Stimulated activated naive B cell treated with anti-CD40 and anti-IgM and Interleukin-4, amounts not matched to agents 10 μg/mL and 1 μg/mL and 100 μg/mL, for 72 hours (primary cell): ENCODE measurements around the gene CAP1.
"Not testable (repeated sequence)": the region's sequence is repeated elsewhere in the genome, so short reads cannot be mapped to it uniquely, and the experiment has no call there.

Experiments used
- ATAC-seq, 2 donors: fragments of 150-1000 bp; cut with Tn5 transposase; replicated peaks; 2 replicates each; pipeline ENCODE4 v1.10.0; 2021; ENCODE audit warnings: moderate library complexity in 1 of 2
- DNase-seq: peaks from one replicate; pipeline ENCODE4 v3.0.0; 2021
- H3K27ac Mint-ChIP-seq: one replicate; pipeline ENCODE4 v1.8.0; 2022; ENCODE audit warnings: mild to moderate bottlenecking, mixed read lengths
- H3K27me3 Mint-ChIP-seq, 2 donors: one replicate each; pipeline ENCODE4 v1.8.0; 2022; ENCODE audit warnings: mixed read lengths in 2 of 2
- H3K36me3 Mint-ChIP-seq, 2 donors: one replicate each; pipeline ENCODE4 v1.8.0; 2022; ENCODE audit warnings: mixed read lengths in 2 of 2, mild to moderate bottlenecking in 1 of 2
- H3K4me1 Mint-ChIP-seq, 2 donors: one replicate each; pipeline ENCODE4 v1.8.0; 2022; ENCODE audit warnings: mixed read lengths in 2 of 2, mild to moderate bottlenecking in 1 of 2
- H3K4me3 Mint-ChIP-seq, 2 donors: one replicate each; pipeline ENCODE4 v1.8.0; 2022; ENCODE audit warnings: mild to moderate bottlenecking in 2 of 2, mixed read lengths in 2 of 2, moderate library complexity in 1 of 2
- H3K9me3 Mint-ChIP-seq, 2 donors: one replicate each; pipeline ENCODE4 v1.8.0; 2022; ENCODE audit warnings: mixed read lengths in 2 of 2, mild to moderate bottlenecking in 1 of 2

The CAP1 gene, protein sequence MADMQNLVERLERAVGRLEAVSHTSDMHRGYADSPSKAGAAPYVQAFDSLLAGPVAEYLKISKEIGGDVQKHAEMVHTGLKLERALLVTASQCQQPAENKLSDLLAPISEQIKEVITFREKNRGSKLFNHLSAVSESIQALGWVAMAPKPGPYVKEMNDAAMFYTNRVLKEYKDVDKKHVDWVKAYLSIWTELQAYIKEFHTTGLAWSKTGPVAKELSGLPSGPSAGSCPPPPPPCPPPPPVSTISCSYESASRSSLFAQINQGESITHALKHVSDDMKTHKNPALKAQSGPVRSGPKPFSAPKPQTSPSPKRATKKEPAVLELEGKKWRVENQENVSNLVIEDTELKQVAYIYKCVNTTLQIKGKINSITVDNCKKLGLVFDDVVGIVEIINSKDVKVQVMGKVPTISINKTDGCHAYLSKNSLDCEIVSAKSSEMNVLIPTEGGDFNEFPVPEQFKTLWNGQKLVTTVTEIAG

DNA sequence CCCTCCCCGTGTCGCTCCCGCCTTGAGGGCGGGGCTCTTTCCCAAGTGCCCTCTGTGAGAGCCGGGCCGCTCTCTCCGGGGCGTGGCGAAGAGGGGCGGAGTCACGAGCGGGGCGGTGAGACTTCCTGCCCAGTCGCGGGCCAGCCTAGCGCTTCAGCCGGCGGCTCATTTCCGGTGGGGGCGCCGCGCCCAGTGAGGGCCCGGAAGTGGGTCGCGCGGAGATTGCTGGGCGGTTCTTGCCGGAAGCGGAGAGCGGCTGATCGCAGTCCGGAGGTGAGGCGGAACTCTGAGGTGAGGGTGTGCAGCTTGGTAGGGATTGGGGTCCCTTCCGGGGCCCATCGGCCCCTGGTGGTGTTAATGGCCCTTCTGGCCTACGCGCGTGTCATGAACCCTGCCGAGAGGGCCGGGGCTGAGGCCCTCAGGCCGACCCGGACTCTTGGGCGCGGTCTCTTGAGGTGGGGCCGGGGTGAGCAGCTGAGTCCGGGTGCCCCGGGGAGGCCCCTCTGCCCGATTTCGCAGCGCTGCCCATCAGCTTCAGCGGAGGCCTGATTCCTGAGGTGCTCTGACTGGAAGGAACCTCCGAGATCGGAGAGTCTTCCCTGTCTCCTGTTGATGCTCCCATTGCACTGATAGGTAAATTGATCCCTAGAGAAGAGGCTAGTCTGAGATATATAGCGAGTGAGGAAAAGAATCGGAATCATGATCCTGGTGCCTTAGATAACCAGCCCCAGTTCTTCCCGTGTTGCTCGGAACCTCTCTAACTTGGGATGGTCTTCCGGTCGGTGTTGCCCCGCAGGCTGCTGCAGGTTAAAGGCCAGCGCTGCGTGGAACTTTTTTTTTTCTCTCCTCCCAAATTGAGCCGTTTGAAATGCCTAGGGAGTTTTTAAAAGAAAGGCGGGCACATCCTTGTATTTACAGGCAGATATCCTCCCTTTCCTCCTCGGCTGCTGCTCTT, at the start of gene CAP1:
Gene CAP1 (plus strand): TSS at position 219 of the 955 bp plus-strand sequence. CDS start 18,618 bp downstream, outside the sequence.
- peaks cover 33 to 77% of the 10 kb centered on the region in 2 donors for H3K4me1 Mint-ChIP-seq
- ATAC-seq (peak; percentile 83 to 87), DNase-seq (peak; percentile 99)
- peak within 1 kb of the TSS; percentile 95 to 96 for H3K4me3 Mint-ChIP-seq
- H3K27ac Mint-ChIP-seq: peak within 1 kb of the TSS; percentile 99
- peaks cover 23 to 41% of the 10 kb centered on the region in 2 donors for H3K36me3 Mint-ChIP-seq
- no peaks in the 10 kb centered on the region for H3K9me3 Mint-ChIP-seq
- no peaks in the 10 kb centered on the region for H3K27me3 Mint-ChIP-seq

GRCh38 chr1:39992234-39992633, 48.3 kb upstream of the CAP1 start:
- no peaks in the 10 kb centered on the region for H3K27me3 Mint-ChIP-seq
- no peak for ATAC-seq
- H3K4me1 Mint-ChIP-seq: peaks cover 15 to 29% of the 10 kb centered on the region in 2 donors
- H3K9me3 Mint-ChIP-seq: no peaks in the 10 kb centered on the region
- no peak overlapping the region for H3K4me3 Mint-ChIP-seq
- H3K36me3 Mint-ChIP-seq: no peaks in the 10 kb centered on the region
- no peak overlapping the region for H3K27ac Mint-ChIP-seq
- no peak for DNase-seq

DNA sequence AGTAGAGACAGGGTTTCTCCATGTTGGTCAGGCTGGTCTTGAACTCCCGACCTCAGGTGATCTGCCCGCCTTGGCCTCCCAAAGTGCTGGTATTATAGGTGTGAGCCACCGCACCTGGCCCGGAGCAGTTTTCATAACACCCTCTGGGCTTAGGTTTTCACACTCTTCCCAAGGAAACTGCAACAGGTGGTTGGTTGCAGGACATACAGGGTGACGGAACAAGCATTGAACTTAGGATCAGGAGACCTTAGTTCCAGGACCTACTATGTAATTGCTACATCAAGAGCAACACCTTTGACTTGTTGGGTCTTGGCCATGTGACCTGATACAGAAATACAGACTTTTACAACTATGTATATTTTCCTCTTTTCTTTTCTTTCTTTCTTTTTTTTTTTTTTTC, 47.6 kb upstream of the CAP1 start:
- Mint-ChIP-seq H3K27ac (no peak overlapping the region), H3K4me3 (no peak overlapping the region), H3K9me3 (no peaks in the 10 kb centered on the region), H3K36me3 (no peaks in the 10 kb centered on the region), H3K4me1 (peaks cover 15 to 29% of the 10 kb centered on the region in 2 donors), H3K27me3 (no peaks in the 10 kb centered on the region)
- ATAC-seq: no peak
- DNase-seq: no peak

DNA sequence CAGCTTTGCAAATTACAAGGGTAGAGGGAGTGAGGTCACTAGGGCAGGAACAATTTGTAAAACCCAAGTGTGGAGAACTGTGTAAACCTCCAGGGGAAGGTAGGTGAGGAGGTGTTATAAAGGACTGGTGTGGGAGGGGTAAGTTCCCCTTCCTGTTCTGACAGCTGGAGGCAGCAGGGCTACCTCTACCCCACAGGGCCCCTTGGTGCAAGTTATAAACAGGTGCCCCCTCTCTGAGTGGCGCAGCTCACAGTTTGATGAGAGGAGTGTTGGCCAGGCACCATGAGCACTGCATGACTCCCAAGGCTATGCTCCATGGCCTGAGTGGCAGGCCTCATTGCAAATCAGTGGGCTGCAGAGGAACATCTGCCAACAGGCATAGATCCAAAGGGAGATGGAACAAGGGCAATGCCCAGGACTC, 44.5 kb upstream of the CAP1 start:
- Mint-ChIP-seq H3K27me3 (no peaks in the 10 kb centered on the region), H3K4me3 (no peak overlapping the region), H3K36me3 (no peaks in the 10 kb centered on the region), H3K4me1 (peaks cover 16 to 28% of the 10 kb centered on the region in 2 donors), H3K27ac (no peak overlapping the region), H3K9me3 (no peaks in the 10 kb centered on the region)
- ATAC-seq (peak; percentile 96 to 97), DNase-seq (peak; percentile 13)

DNA sequence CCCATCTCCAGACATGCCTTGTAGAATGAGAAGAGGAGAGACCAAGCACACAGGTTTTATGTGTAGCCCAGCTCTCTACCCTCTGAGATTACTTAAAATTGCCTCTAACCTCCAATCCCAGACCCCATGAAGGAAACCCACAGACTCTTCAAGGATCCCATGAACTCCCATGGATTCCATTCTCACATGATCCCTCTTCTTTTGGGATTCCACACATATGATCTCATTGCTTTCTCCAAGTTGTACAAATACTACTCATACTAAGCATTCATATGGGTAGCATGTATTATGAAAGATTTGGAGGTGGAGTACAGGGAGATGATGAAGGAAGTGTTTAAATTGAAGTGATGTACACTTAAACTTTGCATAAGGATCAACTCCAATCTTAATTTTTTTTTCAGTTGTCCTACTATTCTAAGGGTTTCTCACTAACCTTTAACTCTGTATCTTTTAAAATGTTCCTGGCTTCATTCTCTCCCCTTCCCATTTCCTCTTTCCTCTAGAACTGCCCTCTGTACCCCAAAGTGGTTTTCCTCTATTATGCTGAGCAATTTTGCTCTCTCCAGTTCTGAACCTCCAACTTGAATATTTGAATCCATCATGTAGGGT, 44.0 kb upstream of the CAP1 start:
- no peak for DNase-seq
- H3K9me3 Mint-ChIP-seq: no peaks in the 10 kb centered on the region
- peak in 1 of 2 donors; percentile 14 for ATAC-seq
- H3K27ac Mint-ChIP-seq: no peak overlapping the region
- no peaks in the 10 kb centered on the region for H3K36me3 Mint-ChIP-seq
- H3K27me3 Mint-ChIP-seq: no peaks in the 10 kb centered on the region
- H3K4me3 Mint-ChIP-seq: no peak overlapping the region
- peaks cover 19 to 33% of the 10 kb centered on the region in 2 donors for H3K4me1 Mint-ChIP-seq

DNA sequence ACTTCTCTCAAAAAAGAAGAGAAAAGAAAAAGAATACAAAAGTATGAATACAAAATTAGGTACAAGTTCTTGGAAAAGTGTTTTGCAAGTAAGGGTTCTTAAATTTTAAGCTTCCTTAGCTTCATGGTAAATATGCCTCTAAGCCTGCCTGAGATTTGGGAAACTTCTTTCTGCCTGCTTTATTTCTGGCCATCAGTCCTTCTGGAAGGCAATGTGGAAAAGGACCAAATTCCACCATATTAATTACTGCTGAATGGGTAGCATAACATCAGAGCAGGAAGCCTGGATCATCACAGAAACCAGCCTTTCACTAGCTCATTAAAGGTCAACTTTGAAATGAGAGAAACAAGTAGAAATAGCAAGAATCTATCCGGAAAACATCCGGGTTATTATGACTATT, 39.1 kb upstream of the CAP1 start:
- Mint-ChIP-seq H3K27ac (peak overlapping the region; percentile 73), H3K4me3 (peak overlapping the region in 1 of 2 donors; percentile 25), H3K4me1 (peaks cover 23 to 60% of the 10 kb centered on the region in 2 donors), H3K9me3 (peaks cover 0 to 3% of the 10 kb centered on the region in 2 donors), H3K27me3 (no peaks in the 10 kb centered on the region), H3K36me3 (no peaks in the 10 kb centered on the region)
- DNase-seq: no peak
- no peak for ATAC-seq

GRCh38 chr1:40003156-40004093, 37.1 kb upstream of the CAP1 start:
- H3K4me3 Mint-ChIP-seq: peak overlapping the region; percentile 18 to 59
- DNase-seq: no peak
- peaks cover 20 to 55% of the 10 kb centered on the region in 2 donors for H3K4me1 Mint-ChIP-seq
- H3K36me3 Mint-ChIP-seq: no peaks in the 10 kb centered on the region
- peak; percentile 94 to 95 for ATAC-seq
- H3K9me3 Mint-ChIP-seq: peaks cover 0 to 3% of the 10 kb centered on the region in 2 donors
- H3K27me3 Mint-ChIP-seq: no peaks in the 10 kb centered on the region
- H3K27ac Mint-ChIP-seq: no peak overlapping the region

DNA sequence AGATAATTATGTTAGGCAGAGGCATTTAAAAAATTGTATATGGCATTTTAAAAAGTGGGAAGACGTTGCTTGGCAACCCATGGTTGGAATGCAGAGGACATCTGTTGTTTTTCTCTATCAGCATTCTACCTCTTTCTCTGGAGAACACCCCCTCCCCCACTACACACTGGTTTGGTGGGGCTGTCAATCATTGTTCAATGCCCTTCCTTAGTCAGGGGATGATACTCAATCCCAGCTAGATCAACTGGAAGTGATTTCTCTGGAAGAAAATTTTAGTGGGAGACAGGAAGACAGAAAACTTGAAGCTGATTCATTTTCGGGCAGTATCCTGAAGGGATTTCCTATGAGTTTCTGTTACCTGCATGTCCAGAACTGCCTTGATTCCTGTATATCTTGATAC, 35.7 kb upstream of the CAP1 start:
- H3K27me3 Mint-ChIP-seq: no peaks in the 10 kb centered on the region
- no peak overlapping the region for H3K27ac Mint-ChIP-seq
- ATAC-seq (no peak), DNase-seq (no peak)
- no peaks in the 10 kb centered on the region for H3K36me3 Mint-ChIP-seq
- H3K4me3 Mint-ChIP-seq: no peak overlapping the region
- H3K9me3 Mint-ChIP-seq: peaks cover 0 to 3% of the 10 kb centered on the region in 2 donors
- peaks cover 23 to 55% of the 10 kb centered on the region in 2 donors for H3K4me1 Mint-ChIP-seq

DNA sequence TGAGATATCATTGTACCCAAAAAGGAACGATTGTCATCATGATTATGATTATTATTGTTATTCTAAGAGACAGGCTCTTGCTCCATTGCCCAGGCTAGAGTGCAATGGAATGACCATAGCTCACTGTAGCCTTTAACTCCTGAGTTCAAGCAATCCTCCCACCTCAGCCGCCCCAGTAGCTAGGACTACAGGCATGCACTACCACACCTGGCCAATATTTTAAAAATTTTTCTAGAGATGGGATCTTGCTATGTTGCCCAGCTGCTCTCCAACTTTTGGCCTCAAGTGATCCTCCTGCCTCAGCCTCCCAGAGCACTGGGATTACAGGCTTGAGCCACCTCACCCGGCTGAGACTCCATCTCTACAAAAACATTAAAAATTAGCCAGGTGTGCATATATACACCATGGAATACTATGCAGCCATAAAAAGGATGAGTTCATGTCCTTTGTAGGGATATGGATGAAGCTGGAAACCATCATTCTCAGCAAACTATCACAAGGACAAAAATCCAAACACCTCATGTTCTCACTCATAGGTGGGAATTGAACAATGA, 33.0 kb upstream of the CAP1 start:
- H3K4me1 Mint-ChIP-seq: peaks cover 14 to 35% of the 10 kb centered on the region in 2 donors
- H3K27me3 Mint-ChIP-seq: not testable (repeated sequence)

GRCh38 chr1:40011198-40011597, 29.3 kb upstream of the CAP1 start:
- Mint-ChIP-seq H3K9me3 (peaks cover 0 to 5% of the 10 kb centered on the region in 2 donors), H3K4me1 (peaks cover 5 to 13% of the 10 kb centered on the region in 2 donors), H3K4me3 (no peak overlapping the region), H3K27ac (no peak overlapping the region), H3K27me3 (no peaks in the 10 kb centered on the region), H3K36me3 (no peaks in the 10 kb centered on the region)
- DNase-seq: no peak
- ATAC-seq: no peak

More for the DNA sequence above, 33.0 kb upstream of the CAP1 start:
- ATAC-seq, H3K9me3 Mint-ChIP-seq, DNase-seq, H3K36me3 Mint-ChIP-seq, H3K4me3 Mint-ChIP-seq, H3K27ac Mint-ChIP-seq: not testable (repeated sequence)

- peaks cover 0 to 5% of the 10 kb centered on the region in 2 donors for H3K9me3 Mint-ChIP-seq
- no peaks in the 10 kb centered on the region for H3K36me3 Mint-ChIP-seq
- ATAC-seq (peak; percentile 95 to 96), DNase-seq (no peak)
- H3K27me3 Mint-ChIP-seq: no peaks in the 10 kb centered on the region
- no peak overlapping the region for H3K4me3 Mint-ChIP-seq
- peak overlapping the region; percentile 25 for H3K27ac Mint-ChIP-seq
- peaks cover 6 to 11% of the 10 kb centered on the region in 2 donors for H3K4me1 Mint-ChIP-seq
Measured at GRCh38 chr1:40014253-40014706, 26.2 kb upstream of the CAP1 start.

GRCh38 chr1:40014812-40015594, 25.5 kb upstream of the CAP1 start:
- H3K27ac Mint-ChIP-seq: no peak overlapping the region
- no peaks in the 10 kb centered on the region for H3K27me3 Mint-ChIP-seq
- H3K9me3 Mint-ChIP-seq: peaks cover 0 to 5% of the 10 kb centered on the region in 2 donors
- no peaks in the 10 kb centered on the region for H3K36me3 Mint-ChIP-seq
- DNase-seq (no peak), ATAC-seq (peak in 1 of 2 donors; percentile 54)
- peaks cover 4 to 11% of the 10 kb centered on the region in 2 donors for H3K4me1 Mint-ChIP-seq
- no peak overlapping the region for H3K4me3 Mint-ChIP-seq
